Renal cortex interstitium (tissue), 15 donors: ENCODE measurements around the gene TBC1D28. TPM values are rescaled to one million over a fixed set of nuclear protein-coding genes. Genes with fewer than 3 reads are reported as not detected.
"Not testable (repeated sequence)": the region's sequence is repeated elsewhere in the genome, so short reads cannot be mapped to it uniquely, and the experiment has no call there.

ENCODE experiments used
- DNase-seq, 11 donors: peaks; one replicate each; pipeline ENCODE4 v3.0.0-alpha.2; 2013; ENCODE audit warnings: low read depth in 9 of 11, low spot score in 4 of 11; ENCODE audit errors: extremely low read depth in 1 of 11
- long read RNA-seq, 16 experiments: transcript quantifications; one replicate each; lab custom pipeline, GENCODE V29; 2026
- polyA plus RNA-seq, 3 donors: library from polyadenylated mRNA; unstranded; fragments of 120-200 nt; gene quantifications; one replicate each; pipeline ENCODE4 v1.2.1, GENCODE V29; 2013; ENCODE audit not compliant: insufficient read length in 3 of 3

TBC1D28 gene
- polyA plus RNA-seq, result not detected
- long read RNA-seq, donor 1, partial matches to known transcripts, result 12 of 12 reads
- long read RNA-seq, donor 1, other reads (novel, unspliced or antisense), result 0 of 12 reads
- long read RNA-seq, donor 2, partial matches to known transcripts, result 21 of 21 reads
- long read RNA-seq, donor 2, other reads (novel, unspliced or antisense), result 0 of 21 reads
- long read RNA-seq, donor 3, partial matches to known transcripts, result 13 of 25 reads
- long read RNA-seq, donor 3, other reads (novel, unspliced or antisense), result 12 of 25 reads
- long read RNA-seq, donor 4, partial matches to known transcripts, result 0 of 54 reads
- long read RNA-seq, donor 4, other reads (novel, unspliced or antisense), result 54 of 54 reads
- long read RNA-seq, donor 5, result 0 reads
- long read RNA-seq, donor 6, partial matches to known transcripts, result 10 of 10 reads
- long read RNA-seq, donor 6, other reads (novel, unspliced or antisense), result 0 of 10 reads
- long read RNA-seq, donor 7, partial matches to known transcripts, result 0 of 74 reads
- long read RNA-seq, donor 7, other reads (novel, unspliced or antisense), result 74 of 74 reads
- long read RNA-seq, donor 8, result 0 reads
- long read RNA-seq, donor 9, partial matches to known transcripts, result 7 of 13 reads
- long read RNA-seq, donor 9, other reads (novel, unspliced or antisense), result 6 of 13 reads
- long read RNA-seq, donor 10, partial matches to known transcripts, result 0 of 48 reads
- long read RNA-seq, donor 10, other reads (novel, unspliced or antisense), result 48 of 48 reads
- long read RNA-seq, donor 11, partial matches to known transcripts, result 6 of 14 reads
- long read RNA-seq, donor 11, other reads (novel, unspliced or antisense), result 8 of 14 reads
- long read RNA-seq, donor 12, partial matches to known transcripts, result 0 of 13 reads
- long read RNA-seq, donor 12, other reads (novel, unspliced or antisense), result 13 of 13 reads
- long read RNA-seq, donor 13, result 0 reads
- long read RNA-seq, donor 14, partial matches to known transcripts, result 0 of 6 reads
- long read RNA-seq, donor 14, other reads (novel, unspliced or antisense), result 6 of 6 reads
- long read RNA-seq, donor 15, result 0 reads
- long read RNA-seq, donor 16, partial matches to known transcripts, result 20 of 54 reads
- long read RNA-seq, donor 16, other reads (novel, unspliced or antisense), result 34 of 54 reads

- DNase-seq, result not testable (repeated sequence)
Measured at GRCh38 chr17:18644291-18644690, at the start of gene TBC1D28. Gene TBC1D28, minus strand, starts transcription at chr17:18644391. Its CDS starts 3,039 bp downstream, at chr17:18641352.

- DNase-seq, result peak in 1 of 11 donors; percentile 3
Measured at GRCh38 chr17:18682668-18683067, 38.5 kb upstream of the TBC1D28 start.

GRCh38 chr17:18681767-18682571 lies 37.8 kb upstream of the TBC1D28 start, which contains the start of gene FOXO3B:
Gene FOXO3B, minus strand, starts transcription at chr17:18682314. Its CDS starts 663 bp downstream, at chr17:18681651.
- peak; percentile 54 to 95 (median 77) for DNase-seq

GRCh38 chr17:18677381-18677780 lies 33.2 kb upstream of the TBC1D28 start:
- DNase-seq, result not testable (repeated sequence)

- DNase-seq, result not testable (repeated sequence)
Measured at GRCh38 chr17:18676928-18677327, 32.7 kb upstream of the TBC1D28 start.

- DNase-seq, result not testable (repeated sequence)
Measured at GRCh38 chr17:18672395-18673227, 28.4 kb upstream of the TBC1D28 start.

- DNase-seq, result not testable (repeated sequence)
Measured at GRCh38 chr17:18668625-18669024, 24.4 kb upstream of the TBC1D28 start.

GRCh38 chr17:18667535-18667934 lies 23.3 kb upstream of the TBC1D28 start:
- not testable (repeated sequence) for DNase-seq

- not testable (repeated sequence) for DNase-seq
Measured at GRCh38 chr17:18666326-18666725, 22.1 kb upstream of the TBC1D28 start.

GRCh38 chr17:18661924-18662624 lies 17.9 kb upstream of the TBC1D28 start:
- not testable (repeated sequence) for DNase-seq

GRCh38 chr17:18650094-18650493 lies 5.9 kb upstream of the TBC1D28 start:
- not testable (repeated sequence) for DNase-seq

GRCh38 chr17:18643124-18643523 lies 1.1 kb downstream of the TBC1D28 start:
- not testable (repeated sequence) for DNase-seq

- DNase-seq, result not testable (repeated sequence)
Measured at GRCh38 chr17:18638357-18638756, 5.8 kb downstream of the TBC1D28 start.

- DNase-seq, result not testable (repeated sequence)
Measured at GRCh38 chr17:18636237-18636636, 8.0 kb downstream of the TBC1D28 start.

- DNase-seq, result not testable (repeated sequence)
Measured at GRCh38 chr17:18635773-18636172, 8.4 kb downstream of the TBC1D28 start.

GRCh38 chr17:18634550-18635263 lies 9.5 kb downstream of the TBC1D28 start:
- not testable (repeated sequence) for DNase-seq
